ENCODE results near the gene JAG2. TPM values are rescaled to one million over a fixed set of nuclear protein-coding genes. Genes with fewer than 3 reads are reported as not detected.

The JAG2 gene
- 1.5 and 2.6 TPM in 2 replicates for total RNA-seq

DNA sequence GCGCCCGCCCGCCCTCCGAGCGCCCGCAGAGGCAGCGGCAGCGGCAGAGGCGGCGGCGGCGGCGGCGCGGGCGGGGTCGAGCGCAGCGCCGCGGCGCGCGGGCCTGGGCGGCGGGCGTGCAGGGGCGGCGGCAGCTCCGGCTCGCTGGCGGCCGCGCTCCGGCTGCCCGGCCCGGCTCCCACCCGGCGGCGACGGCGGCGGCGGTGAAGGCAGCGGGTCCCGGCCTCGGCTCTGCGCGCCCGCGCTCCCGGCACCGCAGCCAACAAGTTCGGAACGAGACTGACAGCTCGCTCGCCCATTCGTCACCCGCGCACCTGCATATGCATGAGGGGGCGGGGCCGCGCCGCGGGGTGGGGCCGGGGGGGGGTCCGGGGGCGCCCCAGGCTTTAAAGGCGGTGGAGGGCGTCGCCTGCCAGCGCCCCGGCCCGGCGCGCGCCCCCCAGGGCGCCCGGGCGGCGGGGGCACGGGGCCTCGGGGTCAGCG lies at the start of gene JAG2:
JAG2 (minus strand) TSS at position 281 of the 483 bp plus-strand sequence. CDS start 356 bp downstream, outside the sequence.

DNA sequence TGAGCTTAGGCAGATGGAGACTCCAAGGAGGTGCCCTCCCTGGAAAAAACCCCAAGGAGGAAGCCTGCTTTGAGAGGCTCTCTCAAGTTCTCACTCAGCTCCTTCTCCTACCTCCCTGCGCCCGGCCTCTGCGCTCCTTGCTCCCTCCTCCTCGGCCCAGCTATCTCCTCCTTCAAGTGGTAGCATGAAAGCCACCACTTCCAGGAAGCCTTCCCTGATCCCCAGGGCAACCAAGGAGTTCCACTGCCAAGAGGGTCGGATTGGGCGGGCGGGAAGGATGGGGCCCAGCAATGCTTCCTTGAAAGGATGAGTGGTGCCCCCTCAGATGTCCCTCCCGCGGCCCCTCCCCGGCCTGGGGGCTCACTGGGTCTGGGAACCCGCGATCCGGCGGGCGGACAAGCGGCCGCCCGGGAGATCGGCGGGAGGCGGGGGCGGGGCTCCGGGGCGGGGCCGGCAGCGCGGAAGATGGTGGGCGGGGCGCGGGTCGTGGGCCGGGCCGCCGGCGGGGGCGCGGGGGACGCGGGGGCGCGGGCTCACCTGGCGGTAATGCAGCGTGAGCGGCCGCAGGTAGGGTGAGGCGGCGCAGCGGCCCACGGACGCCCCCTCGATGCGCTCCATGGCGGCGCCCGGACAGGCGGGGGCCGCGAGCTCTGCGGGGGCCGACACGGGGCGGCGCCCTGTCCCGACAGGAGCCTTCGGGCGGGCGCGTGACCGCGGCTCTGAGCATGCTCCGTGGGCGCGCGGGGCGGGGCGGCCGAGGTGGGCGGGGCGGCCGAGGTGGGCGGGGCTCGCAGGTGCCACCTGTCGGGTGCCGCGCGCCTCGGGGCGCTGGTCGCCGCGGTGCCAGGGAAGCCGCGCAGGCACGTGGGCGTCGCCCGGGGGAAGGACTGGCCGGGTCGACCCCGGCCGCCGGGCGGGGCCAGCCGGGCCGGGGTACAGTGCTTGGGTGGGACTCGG lies 12.3 kb upstream of the JAG2 start, which contains the start of gene NUDT14:
NUDT14 (minus strand) TSS at position 721 of the 957 bp plus-strand sequence; CDS start at position 618, 103 bp downstream.

Other genes with a start within 250 kb of the JAG2 start
- gene PLD4, start 243.9 kb downstream of the JAG2 start, total RNA-seq: under 0.01 TPM in 1 of 2 replicates, not detected in the other
- gene AHNAK2, start 190.4 kb downstream of the JAG2 start, total RNA-seq: 52.9 and 217 TPM in 2 replicates
- 8.9 and 9.2 TPM in 2 replicates for gene CLBA1, start 183.0 kb downstream of the JAG2 start, total RNA-seq
- gene CDCA4, start 147.7 kb downstream of the JAG2 start, total RNA-seq: 11.6 and 21.0 TPM in 2 replicates
- under 0.01 and 0.05 TPM in 2 replicates for gene GPR132, start 103.3 kb downstream of the JAG2 start, total RNA-seq
- gene NUDT14, start 12.5 kb upstream of the JAG2 start, total RNA-seq: 9.0 and 19.6 TPM in 2 replicates
- 51.9 and 61.2 TPM in 2 replicates for gene BTBD6, start 79.8 kb upstream of the JAG2 start, total RNA-seq
- gene BRF1, start 132.2 kb upstream of the JAG2 start, total RNA-seq: 36.5 and 46.7 TPM in 2 replicates
- 50.5 and 67.2 TPM in 2 replicates for gene PACS2, start 146.0 kb upstream of the JAG2 start, total RNA-seq
- 0.09 and 0.30 TPM in 2 replicates for gene TEX22, start 229.8 kb upstream of the JAG2 start, total RNA-seq